MG63 (cell line): ENCODE measurements around the gene SLC7A6OS. TPM values are rescaled to one million over a fixed set of nuclear protein-coding genes. Genes with fewer than 3 reads are reported as not detected.
"Not testable (repeated sequence)": the region's sequence is repeated elsewhere in the genome, so short reads cannot be mapped to it uniquely, and the experiment has no call there.

Experiments used
- DNase-seq: peaks from one replicate; pipeline ENCODE4 v3.0.0-alpha.2; 2020
- H3K27me3 ChIP-seq: fragments of 250-450 bp; sonication (Bioruptor Pico); 2 replicates; pipeline ENCODE4 v1.5.1; 2020; ENCODE audit warnings: mild to moderate bottlenecking, moderate library complexity
- H3K36me3 ChIP-seq: fragments of 250-450 bp; sonication (Bioruptor Pico); 2 replicates; pipeline ENCODE4 v1.5.1; 2020; ENCODE audit warnings: mild to moderate bottlenecking, moderate library complexity
- H3K4me3 ChIP-seq: fragments of 250-450 bp; sonication (Bioruptor Pico); 2 replicates; pipeline ENCODE4 v1.5.1; 2020; ENCODE audit warnings: mild to moderate bottlenecking, moderate library complexity
- H3K9me3 ChIP-seq: fragments of 250-450 bp; sonication (Bioruptor Pico); 2 replicates; pipeline ENCODE4 v1.5.1; 2020; ENCODE audit warnings: mild to moderate bottlenecking, moderate library complexity
- total RNA-seq: library from RNA; depleted of rRNA; stranded (reverse); fragments of >200 nt; shearing (Covaris generic); gene quantifications from 2 replicates; pipeline ENCODE4 v1.2.3, GENCODE V29; 2014; ENCODE audit warnings: low replicate concordance

Gene SLC7A6OS
- total RNA-seq, 1 experiment from 2014 or later: 5.7 TPM

DNA sequence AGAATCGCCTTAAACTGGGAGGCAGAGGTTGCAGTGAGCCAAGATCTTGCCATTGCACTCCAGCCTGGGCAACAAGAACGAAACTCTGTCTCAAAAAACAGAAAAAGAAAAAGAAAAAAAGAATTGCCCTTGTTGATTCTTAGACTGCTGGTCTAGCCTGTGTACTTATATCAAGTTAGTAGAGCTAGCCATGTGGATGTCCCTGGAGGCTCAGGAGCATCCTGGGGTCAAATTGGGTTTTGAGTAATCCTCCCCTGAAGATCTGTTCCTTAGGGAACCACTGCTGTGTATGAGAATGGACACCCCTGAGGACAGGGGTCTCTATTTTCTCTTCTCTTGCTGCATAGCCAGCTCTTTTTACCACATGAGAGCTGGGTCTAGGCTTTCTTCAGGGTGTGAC is 21.5 kb downstream of the SLC7A6OS start:
- H3K36me3 ChIP-seq: peaks cover 16% of the 10 kb centered on the region
- no peaks in the 10 kb centered on the region for H3K27me3 ChIP-seq
- no peak for DNase-seq
- H3K9me3 ChIP-seq: no peaks in the 10 kb centered on the region
- H3K4me3 ChIP-seq: no peak overlapping the region

DNA sequence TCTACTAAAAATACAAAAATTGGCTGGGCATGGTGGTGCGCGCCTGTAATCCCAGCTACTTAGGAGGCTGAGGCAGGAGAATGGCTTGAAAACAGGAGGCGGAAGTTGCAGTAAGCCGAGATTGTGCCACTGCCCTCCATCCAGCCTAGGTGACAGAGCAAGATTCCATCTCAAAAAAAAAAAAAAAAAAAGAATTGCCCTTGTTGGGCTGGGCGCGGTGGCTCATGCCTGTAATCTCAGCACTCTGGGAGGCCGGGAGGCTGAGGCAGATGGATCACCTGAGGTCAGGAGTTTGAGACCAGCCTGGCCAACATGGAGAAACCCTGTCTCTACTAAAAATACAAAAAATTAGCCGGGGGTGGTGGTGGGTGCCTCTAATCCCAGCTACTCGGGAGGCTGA is 21.9 kb downstream of the SLC7A6OS start:
- H3K27me3 ChIP-seq, H3K9me3 ChIP-seq, DNase-seq, H3K4me3 ChIP-seq: not testable (repeated sequence)
- peaks cover 16% of the 10 kb centered on the region for H3K36me3 ChIP-seq

DNA sequence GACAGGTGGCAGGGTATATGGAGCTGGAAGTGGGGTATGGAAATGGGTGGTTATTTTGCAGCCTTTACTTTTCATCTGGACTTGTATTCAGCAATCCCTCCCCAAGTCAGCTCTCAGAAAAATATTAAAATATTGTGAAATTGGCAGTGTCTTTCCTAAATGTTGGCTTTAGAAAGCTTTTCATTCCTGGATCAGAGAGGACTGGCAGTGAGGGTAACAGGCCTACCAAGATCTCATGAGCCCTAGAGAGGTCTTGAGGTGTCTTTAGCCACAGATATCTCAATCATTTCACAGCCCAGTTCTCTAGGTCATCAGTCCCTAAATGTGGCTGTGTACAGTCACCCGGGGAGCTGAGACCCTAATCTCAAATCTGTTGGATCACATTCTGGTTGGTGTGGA is 22.5 kb downstream of the SLC7A6OS start:
- Histone ChIP-seq H3K4me3 (no peak overlapping the region), H3K36me3 (peaks cover 16% of the 10 kb centered on the region), H3K9me3 (no peaks in the 10 kb centered on the region), H3K27me3 (no peaks in the 10 kb centered on the region)
- DNase-seq: no peak

DNA sequence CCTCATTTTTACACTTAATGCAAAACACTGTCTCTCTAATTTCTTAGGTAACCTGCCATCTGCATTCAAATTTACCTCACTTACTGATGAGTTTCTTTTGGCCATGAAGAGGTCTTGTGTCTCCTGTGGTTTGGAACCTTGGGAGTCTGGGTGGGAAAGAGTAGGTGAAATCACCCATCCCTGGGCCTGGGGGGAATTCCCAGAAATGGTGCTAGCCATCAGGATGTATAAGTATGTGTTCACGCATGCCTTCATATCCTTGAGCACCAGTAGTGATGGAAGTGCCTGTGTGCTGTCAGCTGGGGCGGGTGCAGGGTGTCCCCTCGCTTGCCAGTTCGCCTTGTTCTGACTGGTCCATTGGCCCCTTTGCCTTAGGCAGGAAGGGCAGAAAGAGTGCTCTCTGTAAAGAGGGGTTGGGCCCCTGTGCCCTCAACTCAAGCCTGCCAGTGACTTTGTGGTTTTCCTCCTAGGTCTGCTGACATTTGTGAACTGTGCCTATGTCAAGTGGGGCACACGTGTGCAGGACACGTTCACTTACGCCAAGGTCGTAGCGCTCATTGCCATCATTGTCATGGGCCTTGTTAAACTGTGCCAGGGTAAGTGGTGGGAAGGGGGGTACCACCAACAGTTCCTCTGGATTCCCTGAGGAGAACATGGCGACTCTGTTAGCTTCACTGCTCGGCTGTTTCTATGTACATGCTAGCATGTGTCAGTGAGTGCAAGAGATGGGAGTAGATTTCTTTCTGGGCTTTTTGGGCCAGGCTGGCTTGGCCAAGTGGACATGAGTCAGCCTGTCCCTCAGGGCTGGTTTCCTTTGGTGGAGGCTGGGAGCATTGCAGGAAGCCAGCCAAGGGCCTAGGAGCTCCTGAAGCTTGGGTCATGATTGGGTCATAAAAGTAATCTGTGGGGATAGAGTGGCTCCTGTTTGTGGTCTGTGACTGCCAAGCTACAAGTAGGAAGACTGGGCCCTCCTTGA is 23.2 kb downstream of the SLC7A6OS start:
- H3K4me3 ChIP-seq: no peak overlapping the region
- H3K9me3 ChIP-seq: no peaks in the 10 kb centered on the region
- peaks cover 16% of the 10 kb centered on the region for H3K36me3 ChIP-seq
- no peaks in the 10 kb centered on the region for H3K27me3 ChIP-seq
- DNase-seq: peak; percentile 89

DNA sequence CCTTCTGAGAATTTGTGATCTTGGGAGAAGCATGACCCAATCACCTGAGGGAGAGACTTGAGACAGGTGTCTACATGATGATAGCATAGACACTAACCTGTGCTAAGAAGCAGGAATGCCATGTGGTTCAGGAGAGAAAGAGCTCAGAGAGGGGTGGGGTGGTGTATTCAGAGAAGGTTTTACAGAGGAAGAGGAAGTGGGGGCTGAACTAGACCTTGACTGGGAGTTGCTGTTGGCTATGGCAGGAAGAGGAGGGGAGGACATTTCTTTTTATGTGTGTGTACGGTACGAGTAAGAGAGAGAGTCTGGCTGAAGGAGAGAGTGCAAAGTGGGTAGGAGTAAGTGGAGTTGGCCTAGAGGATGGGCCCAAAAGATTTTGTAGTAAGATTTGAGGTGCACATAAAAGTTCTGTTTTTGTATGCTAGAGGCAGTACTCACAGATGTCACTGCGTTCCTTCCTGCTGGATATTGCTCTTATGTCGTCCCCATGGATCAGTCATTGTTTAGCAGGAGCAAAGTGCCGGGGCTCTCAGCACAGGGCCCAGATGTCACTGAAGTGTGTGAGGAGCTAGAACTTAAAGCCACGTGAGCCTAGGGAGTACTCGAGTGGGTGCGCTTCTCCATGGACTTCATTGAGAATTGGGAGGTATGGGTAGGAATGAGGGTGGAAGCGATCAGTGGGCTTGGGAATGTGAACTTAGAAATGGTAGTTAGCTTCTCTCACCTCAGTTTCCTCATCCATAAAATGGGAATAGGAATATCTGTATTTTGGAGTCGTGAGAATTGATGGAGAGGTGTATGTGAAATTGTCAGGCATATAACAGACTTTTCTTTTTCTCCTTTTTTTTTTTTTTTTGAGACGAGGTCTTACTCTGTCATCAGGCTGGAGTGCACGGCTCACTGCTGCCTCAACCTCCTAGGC is 24.3 kb downstream of the SLC7A6OS start:
- H3K36me3 ChIP-seq: peaks cover 13% of the 10 kb centered on the region
- H3K4me3 ChIP-seq: no peak overlapping the region
- DNase-seq: no peak
- no peaks in the 10 kb centered on the region for H3K9me3 ChIP-seq
- H3K27me3 ChIP-seq: no peaks in the 10 kb centered on the region

DNA sequence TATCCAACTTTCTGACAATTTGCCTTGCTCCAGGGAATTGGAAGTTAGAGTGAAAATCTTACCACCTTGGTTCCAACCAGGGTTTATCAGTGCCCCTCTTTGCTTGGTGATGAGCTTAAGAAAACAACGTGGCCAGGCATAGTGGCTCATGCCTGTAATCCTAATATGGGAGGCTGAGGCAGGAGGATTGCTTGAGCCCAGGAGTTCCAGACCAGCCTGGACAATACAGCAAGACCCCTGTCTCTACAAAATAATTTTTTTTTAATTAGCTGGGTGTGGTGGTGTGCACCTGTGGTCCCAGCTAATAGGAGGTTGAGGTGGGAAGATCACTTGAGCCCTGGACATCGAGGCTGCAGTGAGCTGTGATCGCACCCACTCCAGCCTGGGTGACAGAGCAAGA is 25.1 kb downstream of the SLC7A6OS start:
- Histone ChIP-seq H3K4me3 (no peak overlapping the region), H3K36me3 (peaks cover 5% of the 10 kb centered on the region), H3K27me3 (no peaks in the 10 kb centered on the region), H3K9me3 (no peaks in the 10 kb centered on the region)
- no peak for DNase-seq

DNA sequence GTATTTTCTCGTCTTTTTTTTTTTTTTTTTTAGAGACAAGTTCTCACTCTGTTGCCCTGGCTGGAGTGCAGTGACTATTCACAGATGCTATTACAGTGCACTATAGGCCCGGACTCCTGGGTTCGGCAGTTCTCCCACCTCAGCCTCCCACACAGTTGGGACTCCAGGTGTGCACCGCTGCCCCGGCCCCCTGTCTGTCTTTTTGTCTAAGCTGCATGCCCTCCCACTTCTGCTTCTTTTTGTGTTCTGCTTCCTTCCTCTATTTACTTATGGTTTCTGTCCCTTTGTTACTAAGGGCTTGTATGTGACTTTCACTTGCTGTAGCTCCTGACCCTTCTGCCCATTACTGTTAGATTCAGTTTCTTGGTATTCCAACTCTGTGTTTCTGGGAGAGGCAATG is 25.9 kb downstream of the SLC7A6OS start:
- no peaks in the 10 kb centered on the region for H3K9me3 ChIP-seq
- H3K27me3 ChIP-seq: no peaks in the 10 kb centered on the region
- H3K36me3 ChIP-seq: peaks cover 3% of the 10 kb centered on the region
- H3K4me3 ChIP-seq: no peak overlapping the region
- no peak for DNase-seq

DNA sequence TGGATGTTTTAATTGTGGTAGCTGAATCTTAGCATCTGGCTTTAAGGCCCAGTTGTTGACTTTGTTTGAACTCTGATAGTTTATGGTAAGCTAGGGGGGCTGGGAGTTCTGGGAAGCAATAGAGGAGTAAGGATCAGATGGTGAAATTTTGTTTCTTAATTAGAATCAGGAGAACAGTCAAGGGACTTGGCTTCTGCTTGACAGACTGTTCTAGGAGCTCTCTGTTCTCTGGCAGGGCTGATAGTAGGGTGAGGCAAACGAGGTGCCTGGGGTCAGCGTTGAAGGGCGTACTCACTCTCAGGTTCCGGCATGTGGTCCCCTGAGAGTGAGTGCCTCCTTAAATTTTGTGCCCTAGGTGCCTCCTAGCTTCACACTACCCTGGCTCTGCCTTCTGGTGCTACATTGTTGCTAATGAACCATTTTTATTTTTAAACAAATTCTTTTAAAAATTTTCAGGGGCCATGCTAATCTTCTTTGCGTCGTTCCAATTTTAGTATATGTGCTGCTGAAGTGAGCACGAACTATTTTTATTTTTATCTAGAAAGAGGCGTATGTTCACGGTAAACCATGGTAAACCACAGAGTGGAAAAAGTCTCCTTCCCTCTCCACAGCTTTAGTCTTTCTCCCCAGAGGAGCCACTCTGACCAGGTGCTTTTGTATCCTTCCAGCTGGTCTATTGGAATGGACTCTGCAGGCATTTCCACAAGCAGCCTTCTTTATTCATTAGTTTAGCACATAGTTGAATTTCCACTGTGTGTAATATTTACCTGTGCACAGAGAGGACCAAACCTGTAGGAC is 26.7 kb downstream of the SLC7A6OS start:
- Histone ChIP-seq H3K9me3 (no peaks in the 10 kb centered on the region), H3K27me3 (no peaks in the 10 kb centered on the region), H3K4me3 (no peak overlapping the region), H3K36me3 (peaks cover 3% of the 10 kb centered on the region)
- no peak for DNase-seq

DNA sequence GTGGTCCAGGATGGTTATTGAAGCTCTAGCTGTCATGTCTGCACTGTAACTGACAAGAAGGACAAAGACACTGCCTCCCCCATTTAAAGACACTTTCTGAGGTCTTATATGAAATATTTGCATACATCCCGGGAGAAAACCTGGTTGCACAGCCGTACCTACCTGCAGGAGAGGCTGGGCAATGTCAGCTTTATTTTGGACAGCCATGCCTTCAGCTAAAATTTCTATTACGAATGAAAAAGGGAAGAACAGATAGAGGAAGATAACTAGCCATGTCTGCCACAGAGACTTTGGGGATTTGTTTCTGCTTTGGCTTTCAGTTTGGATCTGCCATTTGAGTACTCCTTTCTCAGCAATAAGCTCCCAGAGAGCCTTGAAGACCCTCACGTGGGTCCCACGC is 27.4 kb downstream of the SLC7A6OS start:
- H3K27me3 ChIP-seq: no peaks in the 10 kb centered on the region
- no peak for DNase-seq
- H3K36me3 ChIP-seq: peaks cover 3% of the 10 kb centered on the region
- no peaks in the 10 kb centered on the region for H3K9me3 ChIP-seq
- no peak overlapping the region for H3K4me3 ChIP-seq

DNA sequence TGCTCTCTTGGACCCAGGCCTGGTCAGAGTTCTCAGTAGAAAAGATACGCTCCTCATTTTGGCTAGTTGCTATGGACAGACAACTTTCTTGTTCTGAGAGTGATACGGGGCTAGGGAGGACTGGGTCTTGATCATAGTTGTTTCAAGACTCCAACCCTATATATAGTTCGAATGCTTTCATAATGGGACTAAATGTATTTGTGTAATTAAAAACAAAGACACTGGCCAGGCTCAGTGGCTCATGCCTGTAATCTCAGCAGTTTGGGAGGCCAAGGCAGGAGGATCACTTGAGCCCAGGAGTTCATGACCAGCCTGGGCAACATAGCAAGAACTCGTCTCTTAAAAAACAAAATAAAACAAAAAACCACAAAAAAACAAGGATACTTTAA is 28.7 kb downstream of the SLC7A6OS start:
- Histone ChIP-seq H3K36me3 (no peaks in the 10 kb centered on the region; the same call in 1 of the 2 replicates), H3K4me3 (no peak overlapping the region), H3K9me3 (no peaks in the 10 kb centered on the region), H3K27me3 (no peaks in the 10 kb centered on the region)
- DNase-seq: no peak

DNA sequence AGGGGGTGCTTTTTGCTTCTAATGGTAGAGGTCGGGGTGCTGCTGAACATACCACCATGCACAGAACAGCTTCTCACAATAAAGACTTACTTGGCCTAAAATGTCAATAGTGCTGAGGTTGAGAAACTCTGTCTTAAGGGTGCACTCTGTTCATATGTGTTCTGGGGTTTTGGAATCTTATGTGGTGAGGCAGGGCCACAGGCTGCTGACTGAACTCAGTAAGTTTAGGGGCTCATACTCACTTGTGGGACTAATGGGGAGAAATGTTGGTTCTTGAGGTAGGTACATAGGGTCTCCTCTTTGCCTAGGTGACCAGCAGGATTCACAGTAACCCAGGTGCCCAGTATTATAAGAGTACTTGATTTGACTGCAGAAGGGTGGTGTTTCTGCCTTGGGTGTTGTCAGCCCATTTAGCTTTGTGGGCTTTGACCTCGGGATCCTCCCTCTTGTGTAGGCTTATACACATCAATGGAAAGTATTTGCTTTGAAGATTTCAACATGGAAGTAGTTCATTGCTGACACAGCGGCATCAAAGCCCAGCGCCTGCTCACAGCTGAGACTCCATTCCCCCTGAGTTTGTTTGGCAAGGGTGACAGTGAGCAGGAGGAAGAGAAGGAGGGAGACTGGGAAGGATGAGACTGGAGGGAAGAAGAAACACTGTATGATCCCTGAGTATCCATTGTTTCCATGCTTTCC is 29.2 kb downstream of the SLC7A6OS start:
- DNase-seq: no peak
- Histone ChIP-seq H3K36me3 (no peaks in the 10 kb centered on the region; the same call in 1 of the 2 replicates), H3K9me3 (no peaks in the 10 kb centered on the region), H3K27me3 (no peaks in the 10 kb centered on the region), H3K4me3 (no peak overlapping the region)

DNA sequence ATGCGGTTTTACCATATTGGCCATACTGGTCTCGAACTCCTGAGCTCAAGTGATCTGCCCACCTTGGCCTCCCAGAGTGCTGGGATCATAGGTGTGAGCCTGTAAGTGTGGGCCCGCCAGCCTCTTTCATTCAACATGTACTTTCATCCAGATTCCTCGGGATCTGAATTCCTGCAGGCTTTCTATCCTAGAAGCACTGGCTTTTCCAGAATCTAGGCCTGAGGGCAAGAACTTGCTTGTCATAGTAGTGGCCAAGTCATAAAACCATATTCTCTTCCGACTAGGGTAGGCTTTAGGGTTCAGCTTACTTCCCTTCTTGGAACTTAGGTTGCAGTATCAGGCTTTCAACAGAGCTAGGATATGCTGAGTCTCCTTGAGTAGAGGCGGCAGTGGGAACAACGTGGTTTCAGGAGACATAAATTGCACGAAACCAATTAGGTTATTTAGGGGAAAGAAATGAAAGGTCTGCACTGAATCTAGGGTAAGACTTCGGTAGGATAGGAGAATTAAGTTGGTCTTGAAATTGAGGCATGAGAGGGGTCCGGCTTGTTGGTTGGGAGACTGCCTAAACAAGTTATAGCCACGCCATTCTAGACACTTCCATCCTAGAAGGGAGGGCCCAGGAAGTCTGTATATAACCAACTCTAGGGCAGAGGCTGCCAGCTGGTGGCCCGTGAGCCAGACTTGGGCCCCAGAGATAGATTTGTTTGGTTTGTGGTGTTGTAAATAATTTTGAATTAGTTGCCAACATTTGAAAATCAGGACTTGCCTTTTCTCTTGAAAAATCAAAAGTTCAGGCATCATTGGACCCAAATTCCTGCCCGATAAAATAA is 30.8 kb downstream of the SLC7A6OS start:
- no peaks in the 10 kb centered on the region for H3K9me3 ChIP-seq
- H3K27me3 ChIP-seq: no peaks in the 10 kb centered on the region
- H3K4me3 ChIP-seq: no peak overlapping the region
- DNase-seq: no peak
- no peaks in the 10 kb centered on the region; the same call in 1 of the 2 replicates for H3K36me3 ChIP-seq

DNA sequence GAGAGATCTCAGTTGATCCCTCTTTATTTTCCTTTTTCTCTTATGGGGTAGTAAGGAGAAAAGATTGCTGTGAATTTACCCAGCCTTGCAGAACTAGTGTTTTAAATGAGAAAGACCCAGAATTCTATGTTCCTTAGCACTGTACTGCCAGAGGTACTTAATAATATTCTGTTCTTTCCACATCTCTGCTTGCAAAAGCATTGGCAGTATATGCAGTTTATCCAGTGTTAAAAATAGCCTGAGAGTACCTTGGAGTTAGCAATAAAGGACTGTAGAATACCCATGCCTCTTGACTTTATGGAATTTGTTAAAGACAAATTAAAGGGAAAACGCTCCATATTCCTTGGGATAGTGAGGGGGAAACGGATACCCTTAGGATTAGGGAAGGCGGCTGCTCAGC is 34.5 kb downstream of the SLC7A6OS start:
- H3K4me3 ChIP-seq: no peak overlapping the region
- H3K36me3 ChIP-seq: no peaks in the 10 kb centered on the region; the same call in 1 of the 2 replicates
- no peaks in the 10 kb centered on the region for H3K9me3 ChIP-seq
- DNase-seq: no peak
- H3K27me3 ChIP-seq: no peaks in the 10 kb centered on the region

DNA sequence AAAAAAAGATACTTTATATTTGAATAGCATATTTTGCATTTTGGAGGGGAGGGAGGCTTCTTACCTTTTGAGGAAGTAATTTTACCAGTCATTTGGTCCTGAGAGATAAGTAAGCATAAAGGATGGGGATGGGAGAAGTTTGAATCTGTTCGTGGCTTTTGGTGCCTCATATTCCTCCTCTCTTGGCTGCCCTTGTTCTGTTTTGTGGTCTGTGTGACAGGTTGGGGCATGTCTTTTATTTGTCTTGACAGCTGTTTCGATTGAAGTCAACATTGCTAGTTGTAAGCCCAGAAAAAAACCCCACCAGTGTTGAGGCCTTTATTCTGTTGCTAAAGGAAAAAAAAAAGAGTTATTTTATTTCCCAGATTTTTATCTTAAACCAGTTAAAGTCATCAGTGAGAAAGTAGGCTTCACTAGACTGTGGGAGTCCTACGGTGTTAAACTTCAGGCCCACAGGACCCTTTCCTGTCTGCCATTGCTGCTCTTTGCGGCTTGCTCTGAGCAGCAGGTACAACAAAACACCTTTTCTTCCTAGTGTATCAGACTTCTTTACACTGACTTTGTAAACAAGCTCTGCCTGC is 35.0 kb downstream of the SLC7A6OS start:
- DNase-seq: no peak
- H3K4me3 ChIP-seq: no peak overlapping the region
- H3K36me3 ChIP-seq: no peaks in the 10 kb centered on the region; the same call in 1 of the 2 replicates
- no peaks in the 10 kb centered on the region for H3K9me3 ChIP-seq
- no peaks in the 10 kb centered on the region for H3K27me3 ChIP-seq

DNA sequence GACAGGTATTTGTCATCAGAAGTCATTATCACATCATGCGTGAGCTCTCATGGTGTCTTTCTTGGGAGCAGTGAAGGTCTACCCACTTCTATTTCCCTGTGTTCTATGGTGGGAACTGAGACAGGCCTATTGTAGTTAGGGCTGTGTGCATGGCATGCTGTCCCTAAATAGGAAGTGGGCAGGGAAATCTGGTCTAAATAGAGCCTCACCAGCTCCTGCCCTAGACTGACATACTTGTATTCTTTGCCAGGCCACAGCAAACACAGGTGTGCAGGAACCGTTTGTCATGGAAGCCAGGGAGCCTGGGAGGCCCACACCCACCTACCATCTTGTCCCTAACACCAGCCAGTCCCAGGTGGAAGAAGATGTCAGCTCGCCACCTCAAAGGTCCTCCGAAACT is 36.3 kb downstream of the SLC7A6OS start:
- no peaks in the 10 kb centered on the region for H3K27me3 ChIP-seq
- no peak for DNase-seq
- H3K9me3 ChIP-seq: no peaks in the 10 kb centered on the region
- no peak overlapping the region for H3K4me3 ChIP-seq
- H3K36me3 ChIP-seq: no peaks in the 10 kb centered on the region; the same call in 1 of the 2 replicates
